ENCODE data around the gene C20orf204. TPM values are rescaled to one million over a fixed set of nuclear protein-coding genes. Genes with fewer than 3 reads are reported as not detected.

The C20orf204 gene
- total and polyA plus RNA-seq, 4 donors: 0.07 to 0.59 (median 0.12) TPM

GRCh38 chr20:64065062-64065973, 29.3 kb downstream of the C20orf204 start (continued):
- no peak for TF ChIP-seq MAX (IDR thresholded peaks at IDR 0.05)

- H3K27ac ChIP-seq (ENCODE audit: low read depth in 1 of 2, low read length in 2 of 2): peak overlapping the region; percentile 44 to 55
- DNase-seq (ENCODE audit: low spot score): no peak
- no peak overlapping the region for H3K4me3 ChIP-seq (ENCODE audit: low read depth in 1 of 3, low read length in 3 of 3)
- no peak overlapping the region for H3K9ac ChIP-seq (ENCODE audit: low read depth in 1 of 2, low read length in 2 of 2)
- H3K4me1 ChIP-seq (ENCODE audit: control insufficient read depth in 4 of 4, insufficient read depth in 4 of 4, low read length in 3 of 4): peaks cover 27 to 65% (median 54%) of the 10 kb centered on the region in 4 donors
- no peaks in the 10 kb centered on the region for H3K36me3 ChIP-seq (ENCODE audit: control insufficient read depth in 4 of 4, insufficient read depth in 3 of 4, low read depth in 1 of 4, low read length in 3 of 4)
- TF ChIP-seq EGR1 (IDR thresholded peaks at IDR 0.05; ENCODE audit: low read depth in 2 of 2) (no peak), JUND (IDR thresholded peaks at IDR 0.05) (peak; percentile 70 to 76), RXRA (IDR thresholded peaks at IDR 0.05) (peak; percentile 99), YY1 (IDR thresholded peaks at IDR 0.05) (no peak), GABPA (IDR thresholded peaks at IDR 0.05 in 1 of 2, conservative IDR thresholded peaks at IDR 0.05 in 1 of 2) (no peak), HNF4A (conservative IDR thresholded peaks at IDR 0.05) (peak; percentile 36 to 65), ATF3 (IDR thresholded peaks at IDR 0.05) (no peak), NR2F2 (IDR thresholded peaks at IDR 0.05) (no peak), TAF1 (conservative IDR thresholded peaks at IDR 0.05) (no peak), MAX (IDR thresholded peaks at IDR 0.05) (no peak), HNF4G (IDR thresholded peaks at IDR 0.05) (no peak), SP1 (IDR thresholded peaks at IDR 0.05) (peak; percentile 86), CTCF (IDR thresholded peaks at IDR 0.05; ENCODE audit: low read depth, low read length, missing input control) (no peak)
- WGBS: 18% methylated on average over 5 of the region's 5 CpGs
- no peaks in the 10 kb centered on the region for H3K27me3 ChIP-seq (ENCODE audit: control insufficient read depth in 4 of 4, insufficient read depth in 4 of 4, low read length in 3 of 4)
- H3K9me3 ChIP-seq (ENCODE audit: control insufficient read depth in 4 of 4, low read length in 3 of 4): no peaks in the 10 kb centered on the region
Measured at GRCh38 chr20:64065974-64066343, 30.0 kb downstream of the C20orf204 start.

GRCh38 chr20:64067005-64067632, 31.1 kb downstream of the C20orf204 start:
- Histone ChIP-seq H3K36me3 (ENCODE audit: control insufficient read depth in 4 of 4, insufficient read depth in 3 of 4, low read depth in 1 of 4, low read length in 3 of 4) (peaks cover 0 to 2% (median 0%) of the 10 kb centered on the region in 4 donors), H3K27me3 (ENCODE audit: control insufficient read depth in 4 of 4, insufficient read depth in 4 of 4, low read length in 3 of 4) (no peaks in the 10 kb centered on the region), H3K27ac (ENCODE audit: low read depth in 1 of 2, low read length in 2 of 2) (no peak overlapping the region), H3K4me1 (ENCODE audit: control insufficient read depth in 4 of 4, insufficient read depth in 4 of 4, low read length in 3 of 4) (peaks cover 27 to 63% (median 52%) of the 10 kb centered on the region in 4 donors), H3K4me3 (ENCODE audit: low read depth in 1 of 3, low read length in 3 of 3) (no peak overlapping the region), H3K9me3 (ENCODE audit: control insufficient read depth in 4 of 4, low read length in 3 of 4) (no peaks in the 10 kb centered on the region), H3K9ac (ENCODE audit: low read depth in 1 of 2, low read length in 2 of 2) (no peak overlapping the region)
- TF ChIP-seq NR2F2 (IDR thresholded peaks at IDR 0.05) (no peak), REST (IDR thresholded peaks at IDR 0.05) (no peak), SP1 (IDR thresholded peaks at IDR 0.05) (peak; percentile 10), HNF4G (IDR thresholded peaks at IDR 0.05) (no peak), RXRA (IDR thresholded peaks at IDR 0.05) (peak in 1 of 2 donors; percentile 42)
- DNase-seq (ENCODE audit: low spot score): no peak
- 67% methylated on average over 6 of the region's 6 CpGs for WGBS
